ENCODE data around the gene IGF2R. TPM values are rescaled to one million over a fixed set of nuclear protein-coding genes. Genes with fewer than 3 reads are reported as not detected.

IGF2R gene
- total and polyA plus RNA-seq, 8 donors: 11.0 to 54.0 (median 34.7) TPM

DNA sequence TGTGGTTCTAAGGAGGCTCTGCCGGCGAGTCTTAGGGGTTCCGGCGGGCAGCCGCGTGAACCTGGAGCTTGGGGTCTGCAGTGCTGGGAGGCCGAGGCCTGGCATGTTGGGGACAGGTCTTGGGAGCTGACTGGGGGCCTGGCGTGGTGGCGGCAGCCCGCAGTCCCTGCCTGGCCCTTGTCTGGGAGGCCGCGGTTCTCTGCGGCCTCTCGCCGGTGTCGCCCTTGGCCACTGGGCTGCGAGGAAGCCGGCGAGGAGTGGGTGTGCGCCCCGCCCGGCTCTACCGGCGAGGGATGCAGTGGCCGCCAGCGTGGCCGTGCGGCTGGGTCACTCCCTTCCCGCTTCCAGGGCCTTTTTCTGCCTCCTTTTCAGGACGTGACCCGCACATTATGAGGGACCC, 36.3 kb downstream of the IGF2R start:
- FAIRE-seq (no peak), DNase-seq (no peak), ATAC-seq (no peak)
- WGBS, 2 donors: 85 to 89% methylated on average over 30 to 31 of the region's 31 CpGs
- TF ChIP-seq, protein P1, sequence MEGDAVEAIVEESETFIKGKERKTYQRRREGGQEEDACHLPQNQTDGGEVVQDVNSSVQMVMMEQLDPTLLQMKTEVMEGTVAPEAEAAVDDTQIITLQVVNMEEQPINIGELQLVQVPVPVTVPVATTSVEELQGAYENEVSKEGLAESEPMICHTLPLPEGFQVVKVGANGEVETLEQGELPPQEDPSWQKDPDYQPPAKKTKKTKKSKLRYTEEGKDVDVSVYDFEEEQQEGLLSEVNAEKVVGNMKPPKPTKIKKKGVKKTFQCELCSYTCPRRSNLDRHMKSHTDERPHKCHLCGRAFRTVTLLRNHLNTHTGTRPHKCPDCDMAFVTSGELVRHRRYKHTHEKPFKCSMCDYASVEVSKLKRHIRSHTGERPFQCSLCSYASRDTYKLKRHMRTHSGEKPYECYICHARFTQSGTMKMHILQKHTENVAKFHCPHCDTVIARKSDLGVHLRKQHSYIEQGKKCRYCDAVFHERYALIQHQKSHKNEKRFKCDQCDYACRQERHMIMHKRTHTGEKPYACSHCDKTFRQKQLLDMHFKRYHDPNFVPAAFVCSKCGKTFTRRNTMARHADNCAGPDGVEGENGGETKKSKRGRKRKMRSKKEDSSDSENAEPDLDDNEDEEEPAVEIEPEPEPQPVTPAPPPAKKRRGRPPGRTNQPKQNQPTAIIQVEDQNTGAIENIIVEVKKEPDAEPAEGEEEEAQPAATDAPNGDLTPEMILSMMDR (IDR thresholded peaks at IDR 0.05): no peak
- H3K9me3 ChIP-seq: no peaks in the 10 kb centered on the region
- H3K27me3 ChIP-seq: no peaks in the 10 kb centered on the region
- peaks cover 0 to 10% (median 8%) of the 10 kb centered on the region in 3 donors for H3K4me1 ChIP-seq
- H3K4me3 ChIP-seq: no peak overlapping the region
- intact Hi-C loops (cut with DNase I): no loop called here
- no peak overlapping the region for H3K27ac ChIP-seq
- no peaks in the 10 kb centered on the region for H3K36me3 ChIP-seq

GRCh38 chr6:160005861-160006540, 37.1 kb downstream of the IGF2R start:
- DNase-seq (peak in 3 of 6 donors; percentile 24 to 63 (median 50)), FAIRE-seq (no peak), ATAC-seq (peak; percentile 46 to 85 (median 76))
- no peaks in the 10 kb centered on the region for H3K9me3 ChIP-seq
- no peak overlapping the region for H3K27ac ChIP-seq
- TF ChIP-seq, protein P1 (IDR thresholded peaks at IDR 0.05): no peak
- 60 to 62% methylated on average over 56 to 57 of the region's 57 CpGs for WGBS, 2 donors
- H3K4me1 ChIP-seq: peaks cover 0 to 10% (median 8%) of the 10 kb centered on the region in 3 donors
- intact Hi-C loops (cut with DNase I): no loop called here
- H3K27me3 ChIP-seq: no peaks in the 10 kb centered on the region
- no peak overlapping the region for H3K4me3 ChIP-seq
- peaks cover 0 to 5% (median 0%) of the 10 kb centered on the region in 3 donors for H3K36me3 ChIP-seq

DNA sequence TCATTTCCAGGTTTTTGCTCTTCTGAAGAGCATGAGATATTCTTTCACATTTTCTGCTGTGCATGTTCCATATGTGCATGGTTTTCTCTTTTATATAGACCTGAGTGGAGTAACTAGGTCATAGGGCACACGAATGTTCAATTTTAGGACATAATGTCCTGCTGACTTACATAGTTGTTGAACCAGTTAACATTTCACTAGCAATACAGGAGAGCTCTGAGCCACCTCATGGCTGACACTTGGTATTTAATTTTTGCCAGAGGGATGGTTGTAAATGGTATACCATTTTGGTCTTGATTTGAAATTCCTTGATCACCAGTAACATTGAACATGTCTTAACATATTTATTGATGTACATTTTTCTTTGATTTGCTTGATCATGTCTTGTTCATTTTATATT, 38.3 kb downstream of the IGF2R start:
- intact Hi-C loops (cut with DNase I): no loop called here
- TF ChIP-seq, protein P1 (IDR thresholded peaks at IDR 0.05): no peak
- ATAC-seq: peak in 1 of 4 donors; percentile 23
- peaks cover 0 to 10% (median 8%) of the 10 kb centered on the region in 3 donors for H3K4me1 ChIP-seq
- no peaks in the 10 kb centered on the region for H3K27me3 ChIP-seq
- no peaks in the 10 kb centered on the region for H3K9me3 ChIP-seq
- FAIRE-seq: no peak
- H3K36me3 ChIP-seq: peaks cover 0 to 11% (median 3%) of the 10 kb centered on the region in 3 donors
- 70 to 77% methylated on average over 1 of the region's 1 CpG for WGBS, 2 donors
- no peak for DNase-seq
- no peak overlapping the region for H3K4me3 ChIP-seq
- H3K27ac ChIP-seq: no peak overlapping the region

DNA sequence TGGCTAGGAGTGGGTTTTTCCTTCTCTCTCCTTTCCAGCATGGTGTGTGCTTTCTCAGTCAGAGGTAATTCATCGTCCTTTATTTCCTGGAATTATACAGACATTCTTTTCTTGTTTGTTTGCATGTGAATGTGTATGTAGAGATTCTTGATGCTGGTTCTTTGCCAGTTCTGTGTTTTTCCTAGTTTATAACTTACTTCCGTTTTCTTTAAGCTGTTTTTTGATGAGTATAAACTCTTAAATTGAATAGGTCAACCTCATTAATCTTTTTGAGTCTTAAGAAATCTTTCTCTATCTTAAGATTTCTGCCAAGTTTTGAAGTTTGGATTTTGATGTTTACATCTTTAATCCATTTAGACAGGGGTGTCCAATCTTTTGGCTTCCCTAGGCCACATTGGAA, 38.7 kb downstream of the IGF2R start:
- FAIRE-seq: peak; percentile 17
- peaks cover 0 to 15% (median 3%) of the 10 kb centered on the region in 3 donors for H3K36me3 ChIP-seq
- TF ChIP-seq, protein P1 (IDR thresholded peaks at IDR 0.05): no peak
- no peak overlapping the region for H3K4me3 ChIP-seq
- intact Hi-C loops (cut with DNase I): no loop called here
- DNase-seq: no peak
- H3K9me3 ChIP-seq: no peaks in the 10 kb centered on the region
- WGBS, 2 donors: 35 to 46% methylated on average over 2 of the region's 2 CpGs
- no peak for ATAC-seq
- no peaks in the 10 kb centered on the region for H3K27me3 ChIP-seq
- peaks cover 0 to 10% (median 8%) of the 10 kb centered on the region in 3 donors for H3K4me1 ChIP-seq
- H3K27ac ChIP-seq: no peak overlapping the region

DNA sequence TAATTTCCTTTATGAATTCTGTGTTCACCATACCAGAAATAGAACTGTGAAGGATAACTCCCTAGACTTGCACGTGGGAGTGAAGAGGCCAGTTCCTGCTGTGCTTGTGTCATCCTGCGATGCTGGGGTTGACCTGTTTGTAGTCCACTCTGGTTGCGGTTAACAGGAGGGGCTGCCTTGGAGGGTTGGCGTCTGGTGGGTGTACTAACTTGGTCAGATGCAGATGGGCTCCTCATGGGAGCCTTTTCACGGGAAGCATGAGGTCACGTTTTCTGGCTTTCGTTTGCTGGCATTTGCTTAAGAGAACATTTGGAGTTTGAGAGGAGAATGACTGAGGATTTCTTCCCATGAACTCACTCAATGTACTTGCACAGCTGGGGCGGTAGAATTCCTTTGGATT, 41.2 kb downstream of the IGF2R start:
- TF ChIP-seq, protein P1 (IDR thresholded peaks at IDR 0.05): no peak
- intact Hi-C loops (cut with DNase I): no loop called here
- no peak for DNase-seq
- peaks cover 0 to 24% (median 22%) of the 10 kb centered on the region in 3 donors for H3K4me1 ChIP-seq
- H3K4me3 ChIP-seq: no peak overlapping the region
- H3K9me3 ChIP-seq: no peaks in the 10 kb centered on the region
- FAIRE-seq: no peak
- H3K27me3 ChIP-seq: no peaks in the 10 kb centered on the region
- ATAC-seq: peak in 3 of 4 donors; percentile 20 to 41 (median 26)
- no peak overlapping the region for H3K27ac ChIP-seq
- WGBS, 2 donors: 81 to 83% methylated on average over 8 of the region's 8 CpGs
- peaks cover 0 to 20% (median 3%) of the 10 kb centered on the region in 3 donors for H3K36me3 ChIP-seq
